DOHH2 (cell line): Measurements from ENCODE around the gene PCMT1.

Experiments
- H3F3A ChIP-seq: fragments of 200-600 bp; sonication (generic), shearing (Covaris generic); 2 replicates; pipeline ENCODE4 v1.6.0; 2016; ENCODE audit warnings: antibody characterized with exemption, mild to moderate bottlenecking; ENCODE audit not compliant: control insufficient read depth, insufficient read depth
- H3K27ac ChIP-seq: fragments of 200-600 bp; sonication (generic); 2 replicates; pipeline ENCODE4 v1.5.1; 2014; ENCODE audit warnings: low read depth, mild to moderate bottlenecking, low read length, moderate library complexity
- H3K27me3 ChIP-seq: fragments of 200-600 bp; sonication (generic); 2 replicates; pipeline ENCODE4 v1.6.1; 2014; ENCODE audit warnings: mild to moderate bottlenecking, low read length, mixed read lengths; ENCODE audit not compliant: control insufficient read depth
- H3K36me3 ChIP-seq: fragments of 200-600 bp; sonication (generic); 2 replicates; pipeline ENCODE4 v1.6.1; 2014; ENCODE audit warnings: mild to moderate bottlenecking, low read length, moderate library complexity, mixed read lengths; ENCODE audit not compliant: control insufficient read depth
- H3K4me1 ChIP-seq: fragments of 200-600 bp; sonication (generic); 2 replicates; pipeline ENCODE4 v1.6.1; 2014; ENCODE audit warnings: mild to moderate bottlenecking, low read length, mixed read lengths; ENCODE audit not compliant: control insufficient read depth
- H3K4me2 ChIP-seq: fragments of 200-600 bp; sonication (generic); 2 replicates; pipeline ENCODE4 v1.6.0; 2014; ENCODE audit warnings: mild to moderate bottlenecking, low read length, moderate library complexity
- H3K4me3 ChIP-seq: fragments of 200-600 bp; sonication (generic); 2 replicates; pipeline ENCODE4 v1.5.1; 2014; ENCODE audit warnings: mild to moderate bottlenecking, low read length, mixed read lengths
- H3K79me2 ChIP-seq: fragments of 200-600 bp; sonication (generic); 2 replicates; pipeline ENCODE4 v1.6.1; 2014; ENCODE audit warnings: mild to moderate bottlenecking, low read length, mixed read lengths; ENCODE audit not compliant: control insufficient read depth
- H3K9me2 ChIP-seq: fragments of 200-600 bp; sonication (generic); replicated peaks from 2 replicates; pipeline ENCODE4 v1.6.1; 2014; ENCODE audit warnings: mild to moderate bottlenecking, low read length, mixed read lengths; ENCODE audit not compliant: control insufficient read depth
- H3K9me3 ChIP-seq: fragments of 200-600 bp; sonication (generic); 2 replicates; pipeline ENCODE4 v1.6.1; 2014; ENCODE audit warnings: antibody characterized with exemption, low read length, mixed read lengths; ENCODE audit not compliant: control insufficient read depth, insufficient read depth
- H4K20me1 ChIP-seq: fragments of 200-600 bp; sonication (generic); 2 replicates; pipeline ENCODE4 v1.6.0; 2014; ENCODE audit warnings: low read depth, mild to moderate bottlenecking, antibody characterized with exemption, low read length, moderate library complexity; ENCODE audit not compliant: control insufficient read depth, insufficient read depth
- CTCF ChIP-seq: fragments of 200-600 bp; sonication (generic); IDR thresholded peaks from one replicate; pipeline ENCODE4 v1.5.1; 2014; ENCODE audit warnings: antibody characterized with exemption, mild to moderate bottlenecking, low read depth, low read length; ENCODE audit not compliant: poor library complexity, severe bottlenecking
- EZH2phosphoT487 ChIP-seq: fragments of 200-600 bp; sonication (generic); IDR thresholded peaks from 2 replicates; pipeline ENCODE4 v1.6.1; 2017; ENCODE audit warnings: borderline replicate concordance, mild to moderate bottlenecking, antibody characterized with exemption, low read length, moderate library complexity, mixed read lengths

PCMT1 gene

DNA sequence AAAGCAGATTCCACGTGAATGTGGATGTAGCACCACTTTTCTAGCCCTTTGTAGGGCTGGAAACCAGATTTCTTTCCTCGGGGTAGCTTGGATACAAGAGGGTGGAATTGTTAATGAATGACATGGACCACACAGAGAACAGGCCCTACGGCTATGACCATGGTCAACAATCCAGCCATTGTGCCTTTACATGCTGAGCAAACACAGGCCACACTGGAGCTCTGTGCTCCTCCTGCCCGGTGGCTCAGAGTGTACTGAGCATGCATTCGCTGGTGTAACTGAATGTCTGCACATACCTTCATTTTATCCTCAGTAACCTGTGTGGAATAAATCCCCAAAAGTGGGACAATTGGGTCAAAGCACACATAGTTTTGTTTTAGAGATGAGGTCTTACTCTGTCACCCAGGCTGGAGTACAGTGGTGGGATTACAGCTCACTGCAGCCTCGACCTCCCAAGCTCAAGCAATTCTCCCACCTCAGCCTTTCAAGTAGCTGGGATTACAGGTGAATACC lies 81.8 kb downstream of the PCMT1 start:
- no peak overlapping the region for H3K4me2 ChIP-seq

DNA sequence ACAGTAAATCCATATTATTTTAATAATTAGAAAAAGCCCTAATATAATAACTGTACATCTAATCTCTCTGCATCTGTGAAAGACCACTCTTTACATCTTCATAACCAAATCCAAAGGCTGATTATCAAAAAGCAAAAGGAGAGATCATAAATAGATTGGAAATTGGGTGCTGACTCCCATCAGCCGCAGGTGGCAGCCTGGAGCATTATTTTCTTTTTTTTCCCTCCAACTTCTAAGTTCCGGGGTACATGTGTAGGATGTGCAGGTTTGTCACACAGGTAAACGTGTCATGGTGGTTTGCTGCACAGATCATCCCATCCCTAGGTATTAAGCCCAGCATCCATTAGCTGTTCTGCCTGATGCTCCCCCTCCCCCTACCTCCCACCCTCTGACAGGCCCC lies 84.1 kb downstream of the PCMT1 start:
- Histone ChIP-seq H3F3A (no peaks in the 10 kb centered on the region), H3K4me2 (no peak overlapping the region)

More for the DNA sequence above, 81.8 kb downstream of the PCMT1 start:
- no peak for TF ChIP-seq CTCF
- no peaks in the 10 kb centered on the region for H3K9me3 ChIP-seq
- H3K4me1 ChIP-seq = no peaks in the 10 kb centered on the region
- no peak overlapping the region for H3K27ac ChIP-seq
- H4K20me1 ChIP-seq = 0 out of 2 replicates have a peak, but pooled peaks cover 4% of the 10 kb centered on the region
- no peaks in the 10 kb centered on the region for H3F3A ChIP-seq
- H3K27me3 ChIP-seq = no peaks in the 10 kb centered on the region
- no peaks in the 10 kb centered on the region for H3K36me3 ChIP-seq
- no peak overlapping the region for H3K4me3 ChIP-seq
- no peaks in the 10 kb centered on the region for H3K79me2 ChIP-seq
- no peaks in the 10 kb centered on the region for H3K9me2 ChIP-seq

DNA sequence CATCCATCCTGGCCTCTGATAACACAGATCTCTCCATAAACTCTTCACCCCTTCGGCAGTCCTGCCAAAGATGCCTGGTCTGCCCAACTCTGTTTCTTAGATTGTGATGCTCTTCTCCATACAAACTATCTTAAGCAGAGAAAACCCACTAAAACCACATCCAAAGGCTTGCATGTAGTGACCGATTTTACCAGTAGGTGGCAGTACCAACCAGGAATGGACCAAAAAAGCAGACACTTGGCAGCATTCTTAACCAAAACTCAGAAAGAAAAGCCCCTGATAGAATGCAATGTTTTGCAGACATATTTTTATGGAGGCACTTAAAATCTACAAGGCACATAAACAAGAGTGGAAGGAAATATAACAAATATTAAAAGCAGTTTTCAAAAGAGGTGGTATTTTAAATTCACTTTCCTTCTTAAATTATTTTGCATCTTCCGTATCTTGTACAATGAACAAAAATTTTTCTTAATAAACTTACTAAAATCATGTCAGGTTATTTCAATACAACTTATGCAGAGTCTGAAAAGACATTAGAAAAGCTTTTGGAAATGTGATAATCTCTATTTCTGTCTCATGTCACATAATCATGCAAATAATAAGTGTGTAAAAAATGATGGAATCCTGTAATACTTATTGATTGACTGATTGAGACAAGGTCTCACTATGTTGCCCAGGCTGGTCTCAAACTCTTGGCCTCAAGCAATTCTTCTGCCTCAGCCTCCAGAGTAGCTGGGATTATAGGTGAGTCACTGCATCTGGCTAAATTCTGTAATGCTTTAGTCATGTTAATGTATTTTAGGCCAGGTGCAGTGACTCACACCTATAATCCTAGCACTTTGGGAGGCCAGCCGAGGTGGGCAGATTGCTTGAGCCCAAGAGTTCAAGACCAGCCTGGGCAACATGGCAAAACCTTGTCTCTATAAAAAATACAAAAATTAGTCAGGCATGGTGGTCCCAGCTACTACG lies 85.3 kb downstream of the PCMT1 start:
- Histone ChIP-seq H3K27me3 (no peaks in the 10 kb centered on the region; the same call in 1 of the 2 replicates), H3F3A (no peaks in the 10 kb centered on the region), H3K79me2 (no peaks in the 10 kb centered on the region), H3K9me2 (no peaks in the 10 kb centered on the region), H3K9me3 (no peaks in the 10 kb centered on the region), H3K4me3 (no peak overlapping the region), H4K20me1 (0 out of 2 replicates have a peak, but pooled peaks cover 4% of the 10 kb centered on the region), H3K4me1 (no peaks in the 10 kb centered on the region), H3K36me3 (no peaks in the 10 kb centered on the region), H3K27ac (no peak overlapping the region), H3K4me2 (no peak overlapping the region)
- TF ChIP-seq EZH2phosphoT487 (no peak), CTCF (peak; percentile 89)

More for the DNA sequence above, 84.1 kb downstream of the PCMT1 start:
- no peak for TF ChIP-seq EZH2phosphoT487
- no peak for TF ChIP-seq CTCF
- Histone ChIP-seq H3K36me3 (no peaks in the 10 kb centered on the region), H4K20me1 (0 out of 2 replicates have a peak, but pooled peaks cover 4% of the 10 kb centered on the region), H3K9me2 (no peaks in the 10 kb centered on the region), H3K9me3 (no peaks in the 10 kb centered on the region), H3K4me1 (no peaks in the 10 kb centered on the region), H3K4me3 (no peak overlapping the region), H3K27me3 (no peaks in the 10 kb centered on the region; the same call in 1 of the 2 replicates), H3K27ac (no peak overlapping the region), H3K79me2 (no peaks in the 10 kb centered on the region)
